Measurements from ENCODE around the gene POLG. TPM values are rescaled to one million over a fixed set of nuclear protein-coding genes. Genes with fewer than 3 reads are reported as not detected.

POLG gene
- polyA plus RNA-seq, 2 of the 4 experiments (the other 2 are of a cell fraction) = 24.1 to 50.2 TPM

DNA sequence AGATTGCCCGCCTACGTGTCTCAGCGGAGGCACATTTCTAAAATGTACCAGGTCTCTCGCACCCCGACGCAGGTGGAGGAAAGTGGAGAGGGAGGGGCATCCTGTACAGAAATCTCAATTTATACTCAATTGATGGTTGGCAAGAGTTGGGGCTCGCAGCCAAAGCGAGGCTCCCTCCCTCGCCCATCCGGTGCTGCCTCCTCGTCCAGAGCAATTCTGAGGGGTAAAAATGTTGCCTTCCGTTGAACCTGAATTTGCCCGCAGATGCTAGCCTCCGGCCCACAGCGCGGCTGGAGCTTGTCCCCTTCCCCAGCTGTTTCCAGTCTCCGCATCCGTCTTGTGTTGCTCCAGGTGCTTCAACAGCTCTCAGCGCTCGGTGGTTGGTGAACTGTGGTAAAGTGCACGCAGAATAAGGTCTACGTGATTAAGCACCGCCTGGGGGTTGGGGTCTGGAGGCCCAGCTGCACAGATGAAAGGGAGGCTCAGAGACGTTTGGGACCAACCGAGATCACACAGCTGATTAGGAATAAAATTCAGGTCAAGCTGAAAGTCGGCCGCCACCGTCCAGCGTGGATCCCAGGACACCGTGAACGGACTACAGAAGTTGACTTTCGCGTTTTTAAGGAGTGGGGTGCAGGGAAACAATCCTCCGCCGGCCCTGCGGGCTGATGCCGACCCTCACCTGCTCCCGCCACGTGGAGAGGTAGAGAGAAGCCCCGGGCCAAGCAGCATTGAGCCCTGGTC, 846 bp upstream of the POLG start:
- ChIA-PET CTCF (interaction anchor here (0.8 to 34.7 kb wide), 6 partner anchors 12 to 129 kb away, joined by 3 to 593 read pairs (median 16); no protein-coding TSS in a partner anchor), POLR2A (interaction anchor here (0.6 to 1.6 kb wide), 7 partner anchors 11 to 488 kb away, joined by 3 to 6 read pairs (median 3); partner anchors contain the start of gene FANCI)
- TF ChIP-seq POLR2AphosphoS2 (conservative IDR thresholded peaks at IDR 0.05; ENCODE audit: low read length) (no peak), ZFP36 (IDR thresholded peaks at IDR 0.05; ENCODE audit: borderline replicate concordance, partially characterized antibody) (peak; percentile 63), RCOR1 (IDR thresholded peaks at IDR 0.05; ENCODE audit: low read depth, low read length) (no peak), FOSL2 (IDR thresholded peaks at IDR 0.05) (no peak), FOSL2 (CRISPR knock-in tag; IDR thresholded peaks at IDR 0.05) (no peak)
- peak overlapping the region; percentile 83 for H3K4me2 ChIP-seq
- peak overlapping the region; percentile 47 for H3K4me3 ChIP-seq
- peaks cover 37% of the 10 kb centered on the region for H3K4me1 ChIP-seq
- H3K27ac ChIP-seq = peak overlapping the region; percentile 62 to 78
- H3K9me3 ChIP-seq = no peaks in the 10 kb centered on the region
- 32% methylated on average over 40 of the region's 40 CpGs for WGBS (ENCODE audit: missing lambda C conversion rate)
- ATAC-seq (peak in 1 of 2 experiments; percentile 30; a peak in 3 of 6 replicates), DNase-seq (ENCODE audit: low read depth in 1 of 2, low spot score in 1 of 2) (no peak), FAIRE-seq (no peak)

- WGBS (ENCODE audit: missing lambda C conversion rate) = 3% methylated on average over 24 of the region's 43 CpGs
- Histone ChIP-seq H3K9me3 (no peaks in the 10 kb centered on the region), H3K4me3 (peak overlapping the region; percentile 68), H3K4me2 (peak overlapping the region; percentile 78), H3K27ac (peak overlapping the region; percentile 89 to 95), H3K4me1 (peaks cover 37% of the 10 kb centered on the region)
- ChIA-PET CTCF (interaction anchor here (1.2 to 34.7 kb wide), 6 partner anchors 11 to 139 kb away, joined by 3 to 593 read pairs (median 16); no protein-coding TSS in a partner anchor), POLR2A (interaction anchor here (1.0 to 1.6 kb wide), 2 partner anchors 9 to 11 kb away, joined by 4 to 6 read pairs; no protein-coding TSS in a partner anchor)
- DNase-seq (ENCODE audit: low read depth in 1 of 2, low spot score in 1 of 2) (no peak), ATAC-seq (peak in 1 of 2 experiments; percentile 40; a peak in 3 of 6 replicates), FAIRE-seq (no peak)
- TF ChIP-seq, protein P1, sequence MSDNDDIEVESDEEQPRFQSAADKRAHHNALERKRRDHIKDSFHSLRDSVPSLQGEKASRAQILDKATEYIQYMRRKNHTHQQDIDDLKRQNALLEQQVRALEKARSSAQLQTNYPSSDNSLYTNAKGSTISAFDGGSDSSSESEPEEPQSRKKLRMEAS (IDR thresholded peaks at IDR 0.05) = peak; percentile 54; the same call in 1 of the 2 replicates
- peak; percentile 32; the same call in 1 of the 2 replicates for TF ChIP-seq E2F6 (IDR thresholded peaks at IDR 0.05; ENCODE audit: borderline replicate concordance, low read depth)
- TF ChIP-seq ESRRA (IDR thresholded peaks at IDR 0.05; ENCODE audit: borderline replicate concordance, low read length) = peak; percentile 54; the same call in 1 of the 2 replicates
- TF ChIP-seq KDM5A (IDR thresholded peaks at IDR 0.05) = peak; percentile 33; the same call in 1 of the 2 replicates
- no peak for TF ChIP-seq RCOR1 (IDR thresholded peaks at IDR 0.05; ENCODE audit: low read depth, low read length)
These were observed 590 bp downstream of the POLG start for GRCh38 chr15:89333959-89334509.

GRCh38 chr15:89333011-89333860, 1.4 kb downstream of the POLG start:
- H3K4me3 ChIP-seq = peak overlapping the region; percentile 68
- H3K27ac ChIP-seq = peak overlapping the region; percentile 89 to 95
- ATAC-seq (no peak), FAIRE-seq (no peak), DNase-seq (ENCODE audit: low read depth in 1 of 2, low spot score in 1 of 2) (no peak)
- TF ChIP-seq FOSB (CRISPR knock-in tag; IDR thresholded peaks at IDR 0.05) = no peak
- TF ChIP-seq RARB (CRISPR knock-in tag; IDR thresholded peaks at IDR 0.05) = no peak
- WGBS (ENCODE audit: missing lambda C conversion rate) = 92% methylated on average over 56 of the region's 57 CpGs
- H3K4me1 ChIP-seq = peaks cover 37% of the 10 kb centered on the region
- CTCF ChIA-PET = interaction anchor here (0.9 to 34.7 kb wide), 13 partner anchors 10 to 676 kb away, joined by 3 to 593 read pairs (median 4); no protein-coding TSS in a partner anchor
- POLR2A ChIA-PET = no interaction called here
- H3K9me3 ChIP-seq = no peaks in the 10 kb centered on the region
- peak overlapping the region; percentile 78 for H3K4me2 ChIP-seq

GRCh38 chr15:89332446-89332845, 2.2 kb downstream of the POLG start:
- no peak for FAIRE-seq
- Histone ChIP-seq H3K27ac (no peak overlapping the region), H3K4me1 (peaks cover 37% of the 10 kb centered on the region), H3K9me3 (no peaks in the 10 kb centered on the region), H3K4me3 (no peak overlapping the region), H3K4me2 (peak overlapping the region; percentile 78)
- 26% methylated on average over 10 of the region's 10 CpGs for WGBS (ENCODE audit: missing lambda C conversion rate)
- TF ChIP-seq NFE2L2 (conservative IDR thresholded peaks at IDR 0.05; ENCODE audit: low read length) (no peak), EP300 (IDR thresholded peaks at IDR 0.05) (no peak), CEBPB (IDR thresholded peaks at IDR 0.05) (peak in 1 of 2 experiments; percentile 31; a peak in 1 of 4 replicates), FOSB (CRISPR knock-in tag; IDR thresholded peaks at IDR 0.05) (no peak), MAZ (IDR thresholded peaks at IDR 0.05; ENCODE audit: borderline replicate concordance, low read depth, low read length) (0 out of 2 replicates have a peak, but pooled peaks have one; percentile 60), KDM5A (IDR thresholded peaks at IDR 0.05) (no peak), CTCF (IDR thresholded peaks at IDR 0.05) (peak; percentile 48)
- ATAC-seq = no peak
- DNase-seq (ENCODE audit: low read depth in 1 of 2, low spot score in 1 of 2) = peak; percentile 41 to 77
- ChIA-PET CTCF (interaction anchor here (0.9 to 34.7 kb wide), 13 partner anchors 9 to 676 kb away, joined by 3 to 593 read pairs (median 4); no protein-coding TSS in a partner anchor), POLR2A (no interaction called here)
